ENCODE data around the gene RASGRF1. TPM values are rescaled to one million over a fixed set of nuclear protein-coding genes. Genes with fewer than 3 reads are reported as not detected.

The RASGRF1 gene
- total RNA-seq, 4 donors from 2014 or later, result 0.10 TPM; not detected in 3

GRCh38 chr15:79017953-79018352 is 72.6 kb downstream of the RASGRF1 start:
- intact Hi-C loops (cut with DNase I; ENCODE audit: low total_unique reads), result no loop called here
- DNase-seq (ENCODE audit: low spot score in 2 of 2), result no peak
- no peak overlapping the region for H3K4me3 ChIP-seq (ENCODE audit: low read depth, poor library complexity, severe bottlenecking)
- WGBS, 2 donors, result 85 to 89% methylated on average over 7 of the region's 7 CpGs
- no peak for TF ChIP-seq CTCF (IDR thresholded peaks at IDR 0.05)
- no peak for TF ChIP-seq POLR2A (IDR thresholded peaks at IDR 0.05)

DNA sequence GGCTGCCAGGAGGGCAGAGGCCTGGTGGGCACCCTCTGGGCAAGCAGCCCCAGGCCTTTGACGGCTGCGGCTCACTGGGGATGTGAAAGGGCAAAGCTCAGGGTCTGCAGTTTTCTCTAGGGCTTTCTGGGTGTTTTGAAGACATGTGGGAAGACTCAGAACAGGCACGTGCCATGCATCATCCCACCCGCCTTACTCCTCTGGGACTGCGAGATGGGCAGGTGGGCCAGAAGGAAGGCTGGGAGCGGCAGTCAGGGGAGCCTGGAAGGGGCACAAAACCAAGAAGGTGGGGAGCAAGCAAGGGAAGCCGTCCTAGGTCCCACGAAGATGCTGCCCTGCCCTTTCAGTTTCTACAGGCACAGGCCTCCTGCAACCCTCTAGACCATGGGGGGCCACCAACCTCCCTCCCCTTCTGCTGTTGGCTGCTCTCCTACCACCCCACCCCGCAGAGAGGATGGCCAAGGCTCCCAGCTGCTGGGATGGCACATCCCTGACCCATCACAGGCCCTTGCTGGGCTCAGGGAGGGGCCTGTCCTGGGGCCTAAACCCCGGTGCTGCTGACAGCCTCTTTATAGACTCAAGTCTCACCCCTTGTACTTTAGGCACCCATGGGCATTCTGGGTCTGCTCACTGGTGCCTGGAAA is 73.9 kb downstream of the RASGRF1 start:
- TF ChIP-seq CTCF (IDR thresholded peaks at IDR 0.05), result no peak
- TF ChIP-seq POLR2A (IDR thresholded peaks at IDR 0.05), result no peak
- no peak overlapping the region for H3K4me3 ChIP-seq (ENCODE audit: low read depth, poor library complexity, severe bottlenecking)
- WGBS, 2 donors, result 82 to 84% methylated on average over 10 of the region's 10 CpGs
- no peak for DNase-seq (ENCODE audit: low spot score in 2 of 2)
- intact Hi-C loops (cut with DNase I; ENCODE audit: low total_unique reads), result no loop called here

DNA sequence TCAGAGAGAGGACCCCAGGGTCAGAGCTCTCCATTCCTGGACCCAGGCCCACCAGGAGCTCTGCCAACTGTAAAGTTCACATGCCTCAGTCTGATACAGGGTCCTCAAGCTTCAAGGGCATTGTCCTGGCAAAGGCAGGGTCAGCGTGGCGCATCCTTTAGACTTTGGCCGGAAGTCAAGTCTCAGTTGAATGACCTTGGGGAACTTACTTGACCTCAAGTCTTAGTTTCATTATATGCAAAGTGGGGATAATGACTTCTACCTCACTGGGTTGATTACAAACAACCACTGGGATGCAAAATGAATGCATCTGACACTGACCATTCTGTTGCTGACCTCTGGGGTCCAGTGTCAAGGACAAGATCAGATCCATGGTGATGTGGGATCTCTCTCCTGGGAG is 75.2 kb downstream of the RASGRF1 start:
- 86 to 89% methylated on average over 3 of the region's 3 CpGs for WGBS, 2 donors
- intact Hi-C loops (cut with DNase I; ENCODE audit: low total_unique reads), result no loop called here

GRCh38 chr15:79010278-79010677 is 80.3 kb downstream of the RASGRF1 start:
- no peak for DNase-seq (ENCODE audit: low spot score in 2 of 2)
- intact Hi-C loops (cut with DNase I; ENCODE audit: low total_unique reads), result no loop called here
- H3K4me3 ChIP-seq (ENCODE audit: low read depth, poor library complexity, severe bottlenecking), result no peak overlapping the region
- WGBS, 2 donors, result 92 to 100% methylated on average over 2 of the region's 2 CpGs
- TF ChIP-seq POLR2A (IDR thresholded peaks at IDR 0.05), result no peak
- TF ChIP-seq CTCF (IDR thresholded peaks at IDR 0.05), result no peak

More for the DNA sequence above, 75.2 kb downstream of the RASGRF1 start:
- TF ChIP-seq POLR2A (IDR thresholded peaks at IDR 0.05) (no peak), CTCF (IDR thresholded peaks at IDR 0.05) (no peak)
- no peak for DNase-seq (ENCODE audit: low spot score in 2 of 2)
- H3K4me3 ChIP-seq (ENCODE audit: low read depth, poor library complexity, severe bottlenecking), result no peak overlapping the region

DNA sequence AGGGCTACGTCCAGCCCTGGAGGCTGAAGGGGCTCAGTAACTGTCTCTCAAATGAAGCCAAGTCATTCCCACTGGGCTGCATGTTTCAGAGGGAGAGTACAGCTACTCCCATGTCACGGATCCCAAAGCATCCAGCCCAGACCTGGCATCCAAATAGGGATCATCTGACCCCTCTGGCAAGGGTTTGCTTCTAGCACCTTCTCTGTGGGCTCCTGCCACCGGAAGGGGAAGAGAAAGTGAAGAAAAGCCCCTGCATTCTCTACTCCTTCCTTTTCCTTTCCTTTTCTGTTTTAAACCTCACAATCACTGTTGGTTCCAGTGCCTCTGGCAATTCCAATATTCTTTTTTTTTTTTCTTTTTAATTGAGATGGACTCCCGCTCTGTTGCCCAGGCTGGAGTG is 81.2 kb downstream of the RASGRF1 start:
- DNase-seq (ENCODE audit: low spot score in 2 of 2), result no peak
- intact Hi-C loops (cut with DNase I; ENCODE audit: low total_unique reads), result no loop called here
- 53 to 63% methylated on average over 4 of the region's 4 CpGs for WGBS, 2 donors
- TF ChIP-seq CTCF (IDR thresholded peaks at IDR 0.05) (no peak), POLR2A (IDR thresholded peaks at IDR 0.05) (no peak)
- no peak overlapping the region for H3K4me3 ChIP-seq (ENCODE audit: low read depth, poor library complexity, severe bottlenecking)

GRCh38 chr15:79008659-79009058 is 81.9 kb downstream of the RASGRF1 start:
- intact Hi-C loops (cut with DNase I; ENCODE audit: low total_unique reads), result no loop called here
- TF ChIP-seq POLR2A (IDR thresholded peaks at IDR 0.05) (no peak), CTCF (IDR thresholded peaks at IDR 0.05) (no peak)
- 77 to 82% methylated on average over 10 of the region's 10 CpGs for WGBS, 2 donors
- no peak overlapping the region for H3K4me3 ChIP-seq (ENCODE audit: low read depth, poor library complexity, severe bottlenecking)
- DNase-seq (ENCODE audit: low spot score in 2 of 2), result no peak
